Stimulated activated CD4-positive, alpha-beta T cell treated with anti-CD3 and anti-CD28 coated beads, Interleukin-4, amount 100 ng/mL, for 24 hours (primary cell): ENCODE data around the gene DNAJC17.

Experiments used
- DNase-seq: peaks from one replicate; pipeline ENCODE4 v3.0.0-alpha.2; 2020

Gene DNAJC17

DNA sequence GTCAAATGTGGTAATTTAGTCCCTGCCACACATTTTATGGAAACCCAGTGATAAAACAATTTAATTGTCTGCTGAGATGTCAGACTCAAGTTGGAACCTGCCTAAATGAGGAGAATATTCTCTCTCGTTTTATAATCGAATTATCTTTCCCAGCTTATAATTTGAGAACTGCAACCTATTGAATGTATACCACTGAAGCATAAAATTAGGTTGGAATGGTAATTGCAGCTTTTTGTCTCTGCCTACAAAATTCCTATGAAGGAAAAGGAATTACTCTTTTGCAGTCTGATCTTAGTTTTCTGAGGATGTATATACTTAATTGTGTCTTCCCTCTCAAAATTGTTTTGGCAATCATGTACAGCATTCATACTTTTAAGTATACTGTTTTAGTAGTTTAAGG, 83.4 kb downstream of the DNAJC17 start:
- DNase-seq = no peak

DNA sequence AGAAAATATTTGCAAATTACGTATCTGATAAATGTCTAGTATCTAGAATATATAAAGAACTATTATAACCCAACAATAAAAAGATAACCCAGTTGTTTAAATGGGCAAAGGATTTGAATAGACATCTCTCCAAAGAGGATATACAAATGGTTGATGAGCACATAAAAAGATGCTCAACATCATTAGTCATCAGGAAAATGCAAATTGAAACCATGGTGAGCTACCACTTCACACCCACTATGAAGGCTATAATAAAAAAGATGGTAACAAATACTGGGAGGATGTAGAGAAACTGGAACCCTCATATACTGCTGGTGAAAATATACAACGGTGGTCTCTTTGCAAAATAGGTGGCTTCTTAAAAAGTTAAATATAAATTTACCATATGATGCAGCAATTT, 84.3 kb downstream of the DNAJC17 start:
- no peak for DNase-seq

DNA sequence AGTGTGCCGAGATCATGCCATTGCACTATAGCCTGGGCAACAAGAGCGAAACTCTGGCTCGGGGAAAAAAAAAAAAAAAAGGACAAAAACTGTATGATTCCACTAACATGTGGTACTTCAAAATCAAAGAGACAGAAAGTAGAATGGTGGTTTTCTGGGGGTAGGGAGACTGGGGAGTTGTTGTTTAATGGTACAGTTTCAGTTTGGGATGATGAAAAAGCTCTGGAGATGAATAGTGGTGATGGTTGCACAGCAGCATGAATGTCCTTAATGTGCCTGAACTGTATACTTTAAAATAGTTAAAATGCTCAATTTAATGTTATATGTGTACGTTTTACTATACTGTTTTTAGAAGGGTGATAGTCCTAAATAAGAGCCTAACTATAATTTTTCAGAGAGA, 84.9 kb downstream of the DNAJC17 start:
- DNase-seq = no peak

DNA sequence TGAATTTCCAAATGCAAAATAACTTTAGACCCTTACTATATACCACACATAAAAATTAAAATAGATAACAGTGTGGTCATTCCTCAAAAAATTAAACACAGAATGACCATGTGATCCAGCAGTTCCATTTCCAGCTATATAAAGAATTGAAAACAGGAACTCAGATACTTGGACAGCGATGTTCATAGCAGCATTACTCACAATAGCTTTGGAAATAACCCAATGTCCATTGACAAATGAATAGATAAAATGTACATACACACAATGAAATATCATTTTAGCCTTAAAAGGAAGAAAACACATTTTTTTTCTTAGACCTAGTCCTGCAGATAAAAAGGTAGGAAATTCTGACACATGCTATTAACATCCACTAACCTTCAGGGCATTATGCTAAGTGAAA, 85.6 kb downstream of the DNAJC17 start:
- DNase-seq = no peak

DNA sequence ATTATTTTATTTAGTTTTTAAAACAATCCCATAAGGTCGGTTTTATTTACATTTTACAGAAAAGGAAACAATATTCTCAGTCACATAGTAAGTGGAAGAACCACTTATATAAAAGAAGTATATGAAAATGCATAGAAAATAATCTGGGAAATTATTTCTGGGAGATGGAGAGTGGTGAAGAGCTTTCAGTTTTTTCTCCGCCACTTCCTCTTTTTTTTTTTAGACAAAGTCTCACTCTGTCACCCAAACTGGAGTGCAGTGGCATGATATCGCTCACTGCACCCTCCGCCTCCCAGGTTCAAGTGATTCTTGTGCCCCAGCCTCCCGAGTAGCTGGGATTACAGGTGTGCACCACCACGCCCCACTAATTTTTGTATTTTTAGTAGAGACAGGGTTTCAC, 91.1 kb downstream of the DNAJC17 start:
- no peak for DNase-seq
